HepG2 (cell line): Measurements from ENCODE around the gene KRTAP12-1.

Experiments
- CBX5 ChIP-seq: sonication (generic); formaldehyde crosslinking; IDR thresholded peaks from 2 replicates; pipeline ENCODE4 v1.4.0; 2020; ENCODE audit warnings: missing genetic modification reagents, borderline replicate concordance
- NFE2L1 ChIP-seq: sonication (generic); formaldehyde crosslinking; IDR thresholded peaks from 2 replicates; pipeline ENCODE4 v1.4.0; 2020; ENCODE audit warnings: missing genetic modification reagents, mild to moderate bottlenecking, borderline replicate concordance
- NFKB2 ChIP-seq: sonication (generic); formaldehyde crosslinking; IDR thresholded peaks from 2 replicates; pipeline ENCODE4 v1.4.0; 2020; ENCODE audit warnings: missing genetic modification reagents, borderline replicate concordance
- NR2F2 ChIP-seq: IDR thresholded peaks from 2 replicates; pipeline ENCODE4 v1.6.1; 2012; ENCODE audit warnings: low read depth, inconsistent platforms, borderline replicate concordance
- SNAPC5 ChIP-seq: sonication (generic); formaldehyde crosslinking; IDR thresholded peaks from 2 replicates; pipeline ENCODE4 v1.8.1; 2023; ENCODE audit warnings: mild to moderate bottlenecking, missing genetic modification reagents, borderline replicate concordance
- TFAP4 ChIP-seq: sonication (generic); IDR thresholded peaks from 2 replicates; pipeline ENCODE4 v1.6.1; 2016; ENCODE audit warnings: low read depth, borderline replicate concordance
- THAP7 ChIP-seq: sonication (generic); formaldehyde crosslinking; IDR thresholded peaks from 2 replicates; pipeline ENCODE4 v1.8.1; 2023; ENCODE audit warnings: mild to moderate bottlenecking, missing genetic modification reagents
- ZNF33A ChIP-seq: sonication (generic); formaldehyde crosslinking; IDR thresholded peaks from 2 replicates; pipeline ENCODE4 v1.5.1; 2020; ENCODE audit warnings: missing genetic modification reagents, mild to moderate bottlenecking, moderate library complexity, borderline replicate concordance
- ZNF550 ChIP-seq: sonication (generic); formaldehyde crosslinking; IDR thresholded peaks from 2 replicates; pipeline ENCODE4 v1.4.0; 2020; ENCODE audit warnings: mild to moderate bottlenecking, missing genetic modification reagents, borderline replicate concordance
- ZSCAN9 ChIP-seq: IDR thresholded peaks from 2 replicates; pipeline ENCODE4 v1.6.1; 2016; ENCODE audit warnings: borderline replicate concordance
- TF ChIP-seq, protein P1 (sequence below): sonication (generic); formaldehyde crosslinking; IDR thresholded peaks from 2 replicates; pipeline ENCODE4 v1.5.1; 2020; ENCODE audit warnings: missing genetic modification reagents, mild to moderate bottlenecking, borderline replicate concordance

DNA sequence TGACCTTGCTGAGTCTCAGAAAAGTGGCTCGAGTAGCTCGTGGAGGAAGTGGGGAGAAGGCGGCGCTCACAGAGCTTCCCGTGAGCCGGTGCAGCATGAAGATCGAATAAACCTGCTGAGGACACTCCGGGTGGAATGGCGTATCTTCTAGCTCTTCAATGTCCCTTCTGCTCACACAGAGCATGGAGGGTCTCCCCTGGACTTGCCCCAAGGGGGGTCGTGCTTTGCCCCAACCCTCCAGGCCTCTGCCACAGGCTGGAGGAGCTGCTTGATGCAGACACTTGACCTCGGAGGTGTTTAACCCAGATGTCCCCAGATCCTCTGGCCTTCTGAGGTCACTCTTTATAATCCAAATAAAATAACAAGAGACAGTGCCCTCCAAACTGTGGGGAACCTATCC lies 12.8 kb upstream of the KRTAP12-1 start:
- TF ChIP-seq ZSCAN9 (CRISPR knock-in tag) (no peak), CBX5 (CRISPR knock-in tag) (no peak), NR2F2 (no peak), SNAPC5 (CRISPR knock-in tag) (no peak), ZNF550 (no peak), ZNF33A (no peak), NFE2L1 (no peak), TFAP4 (no peak), THAP7 (CRISPR knock-in tag) (no peak), NFKB2 (CRISPR knock-in tag) (no peak)
- TF ChIP-seq, protein P1, sequence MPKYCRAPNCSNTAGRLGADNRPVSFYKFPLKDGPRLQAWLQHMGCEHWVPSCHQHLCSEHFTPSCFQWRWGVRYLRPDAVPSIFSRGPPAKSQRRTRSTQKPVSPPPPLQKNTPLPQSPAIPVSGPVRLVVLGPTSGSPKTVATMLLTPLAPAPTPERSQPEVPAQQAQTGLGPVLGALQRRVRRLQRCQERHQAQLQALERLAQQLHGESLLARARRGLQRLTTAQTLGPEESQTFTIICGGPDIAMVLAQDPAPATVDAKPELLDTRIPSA (CRISPR knock-in tag): no peak
